ENCODE results near the gene UBE2Z.

The UBE2Z gene

GRCh38 chr17:48954300-48954755, 46.1 kb downstream of the UBE2Z start:
- in situ Hi-C loops (cut with MboI; ENCODE audit: low sequenced_read_pairs) = no loop called here
- peak; percentile 41 to 75 for DNase-seq (ENCODE audit: low spot score in 2 of 2)
- H3K9me3 ChIP-seq = no peaks in the 10 kb centered on the region
- no peak overlapping the region for H3K4me3 ChIP-seq
- H3K36me3 ChIP-seq (replicated peaks) = no peaks in the 10 kb centered on the region
- H3K27me3 ChIP-seq (ENCODE audit: low read depth) = peaks cover 3% of the 10 kb centered on the region; the same call in 1 of the 2 replicates
- no peaks in the 10 kb centered on the region; the same call in 1 of the 2 replicates for H3K4me1 ChIP-seq

DNA sequence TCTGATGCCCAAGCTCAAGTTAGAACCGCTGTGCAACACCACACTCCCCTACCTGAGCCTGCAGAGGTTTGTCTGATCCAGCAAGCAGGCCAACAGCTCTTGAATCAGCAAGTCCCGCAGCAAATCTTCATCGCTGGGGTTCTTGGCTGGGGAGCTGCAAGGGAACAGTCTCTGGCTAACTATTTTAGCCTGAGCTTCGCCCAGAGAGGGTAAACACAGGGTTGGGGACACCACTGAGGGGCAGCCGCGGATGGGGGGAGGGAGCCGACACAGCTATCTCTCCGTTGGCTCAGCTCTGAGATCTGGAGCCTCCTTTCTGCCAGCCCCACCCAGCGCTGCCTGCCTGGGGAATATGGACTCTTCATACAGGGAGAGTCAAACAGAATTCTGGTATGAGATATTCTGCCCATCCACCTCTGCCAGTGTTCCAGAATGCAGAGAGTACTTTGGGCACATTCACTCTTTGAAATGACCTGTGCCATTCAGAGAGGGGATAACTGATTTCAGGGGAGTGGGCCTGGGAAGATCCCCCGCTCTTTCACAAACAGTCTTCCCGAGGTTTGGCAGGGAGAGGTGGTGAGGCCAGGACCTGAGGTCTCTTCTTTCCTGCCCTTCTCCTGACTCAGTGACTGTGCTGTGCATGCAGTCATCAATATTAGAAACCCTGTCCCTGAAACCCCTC, 52.8 kb downstream of the UBE2Z start:
- H3K9me3 ChIP-seq = no peaks in the 10 kb centered on the region
- no peaks in the 10 kb centered on the region; the same call in 1 of the 2 replicates for H3K4me1 ChIP-seq
- in situ Hi-C loops (cut with MboI; ENCODE audit: low sequenced_read_pairs) = no loop called here
- peaks cover 7% of the 10 kb centered on the region for H3K27me3 ChIP-seq (ENCODE audit: low read depth)
- DNase-seq (ENCODE audit: low spot score in 2 of 2) = no peak
- no peaks in the 10 kb centered on the region for H3K36me3 ChIP-seq (replicated peaks)
- no peak overlapping the region for H3K4me3 ChIP-seq

GRCh38 chr17:48961516-48962233, 53.5 kb downstream of the UBE2Z start:
- DNase-seq (ENCODE audit: low spot score in 2 of 2) = no peak
- no peaks in the 10 kb centered on the region; the same call in 1 of the 2 replicates for H3K4me1 ChIP-seq
- no peaks in the 10 kb centered on the region for H3K36me3 ChIP-seq (replicated peaks)
- H3K9me3 ChIP-seq = no peaks in the 10 kb centered on the region
- in situ Hi-C loops (cut with MboI; ENCODE audit: low sequenced_read_pairs) = no loop called here
- peaks cover 7% of the 10 kb centered on the region for H3K27me3 ChIP-seq (ENCODE audit: low read depth)
- H3K4me3 ChIP-seq = no peak overlapping the region

GRCh38 chr17:48970224-48970623, 62.0 kb downstream of the UBE2Z start:
- no peaks in the 10 kb centered on the region; the same call in 1 of the 2 replicates for H3K27me3 ChIP-seq (ENCODE audit: low read depth)
- no peaks in the 10 kb centered on the region for H3K36me3 ChIP-seq (replicated peaks)
- DNase-seq (ENCODE audit: low spot score in 2 of 2) = peak in 1 of 2 experiments; percentile 62
- in situ Hi-C loops (cut with MboI; ENCODE audit: low sequenced_read_pairs) = no loop called here
- no peaks in the 10 kb centered on the region for H3K9me3 ChIP-seq
- H3K4me1 ChIP-seq = peaks cover 5% of the 10 kb centered on the region; the same call in 1 of the 2 replicates
- no peak overlapping the region for H3K4me3 ChIP-seq

GRCh38 chr17:48970865-48971687, 62.9 kb downstream of the UBE2Z start:
- H3K27me3 ChIP-seq (ENCODE audit: low read depth) = no peaks in the 10 kb centered on the region; the same call in 1 of the 2 replicates
- H3K4me3 ChIP-seq = no peak overlapping the region
- no peaks in the 10 kb centered on the region for H3K36me3 ChIP-seq (replicated peaks)
- no peaks in the 10 kb centered on the region for H3K9me3 ChIP-seq
- H3K4me1 ChIP-seq = peaks cover 5% of the 10 kb centered on the region; the same call in 1 of the 2 replicates
- in situ Hi-C loops (cut with MboI; ENCODE audit: low sequenced_read_pairs) = no loop called here
- DNase-seq (ENCODE audit: low spot score in 2 of 2) = no peak

- no peak overlapping the region for H3K4me3 ChIP-seq
- DNase-seq (ENCODE audit: low spot score in 2 of 2) = no peak
- H3K36me3 ChIP-seq (replicated peaks) = no peaks in the 10 kb centered on the region
- H3K4me1 ChIP-seq = peaks cover 5% of the 10 kb centered on the region; the same call in 1 of the 2 replicates
- H3K9me3 ChIP-seq = no peaks in the 10 kb centered on the region
- H3K27me3 ChIP-seq (ENCODE audit: low read depth) = no peaks in the 10 kb centered on the region; the same call in 1 of the 2 replicates
- in situ Hi-C loops (cut with MboI; ENCODE audit: low sequenced_read_pairs) = no loop called here
Measured at GRCh38 chr17:48972749-48973097, 64.5 kb downstream of the UBE2Z start.

GRCh38 chr17:48973806-48974205, 65.6 kb downstream of the UBE2Z start:
- Histone ChIP-seq H3K27me3 (ENCODE audit: low read depth) (no peaks in the 10 kb centered on the region; the same call in 1 of the 2 replicates), H3K36me3 (replicated peaks) (no peaks in the 10 kb centered on the region), H3K4me3 (no peak overlapping the region), H3K9me3 (no peaks in the 10 kb centered on the region), H3K4me1 (peaks cover 5% of the 10 kb centered on the region; the same call in 1 of the 2 replicates)
- in situ Hi-C loops (cut with MboI; ENCODE audit: low sequenced_read_pairs) = no loop called here
- no peak for DNase-seq (ENCODE audit: low spot score in 2 of 2)

Measured in HAP-1 (cell line).